Measurements from ENCODE around the gene TTC31.
"Not testable (repeated sequence)": the region's sequence is repeated elsewhere in the genome, so short reads cannot be mapped to it uniquely, and the experiment has no call there.

Gene TTC31

DNA sequence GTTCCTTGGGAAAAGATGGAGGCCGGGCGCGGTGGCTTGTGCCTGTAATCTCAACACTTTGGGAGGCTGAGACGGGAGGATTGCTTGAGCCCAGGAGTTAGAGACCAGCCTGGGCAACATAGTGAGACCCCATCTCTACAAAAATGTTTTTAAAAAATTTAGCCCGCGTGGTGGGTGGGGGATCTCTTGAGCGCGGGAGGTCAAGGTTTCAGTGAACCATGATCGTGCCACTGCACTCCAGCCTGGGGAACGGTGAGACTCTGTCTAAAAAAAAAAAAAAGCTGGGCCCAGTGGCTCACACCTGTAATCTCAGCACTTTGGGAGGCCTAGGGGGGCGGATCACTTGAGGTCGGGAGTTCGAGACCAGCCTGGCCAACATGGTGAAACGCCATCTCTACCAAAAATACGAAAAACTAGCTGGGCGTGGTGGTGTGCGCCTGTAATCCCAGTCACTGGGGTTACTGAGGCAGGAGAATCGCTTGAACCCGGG lies 839 bp downstream of the TTC31 start:
- not testable (repeated sequence) for FAIRE-seq; DNase-seq (ENCODE audit: low spot score)

DNA sequence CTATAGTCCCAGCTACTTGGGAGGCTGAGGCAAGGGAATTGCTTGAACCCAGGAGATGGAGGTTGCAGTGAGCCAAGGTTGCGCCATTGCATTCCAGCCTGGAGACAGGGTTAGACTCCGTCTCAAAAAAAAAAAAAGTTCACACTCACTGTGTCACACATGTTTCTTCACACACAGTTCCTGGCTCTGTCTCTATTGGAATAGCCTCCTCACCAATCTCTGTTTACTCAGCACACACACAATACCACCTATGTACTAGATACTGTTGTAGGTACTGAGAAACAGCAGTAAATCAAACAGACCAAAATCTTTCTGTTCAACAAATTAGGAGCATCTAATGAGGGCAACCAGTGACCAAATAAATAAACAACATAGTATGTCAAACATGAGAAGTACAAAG lies 3.3 kb downstream of the TTC31 start:
- no peak for DNase-seq (ENCODE audit: low spot score)
- FAIRE-seq, result no peak

DNA sequence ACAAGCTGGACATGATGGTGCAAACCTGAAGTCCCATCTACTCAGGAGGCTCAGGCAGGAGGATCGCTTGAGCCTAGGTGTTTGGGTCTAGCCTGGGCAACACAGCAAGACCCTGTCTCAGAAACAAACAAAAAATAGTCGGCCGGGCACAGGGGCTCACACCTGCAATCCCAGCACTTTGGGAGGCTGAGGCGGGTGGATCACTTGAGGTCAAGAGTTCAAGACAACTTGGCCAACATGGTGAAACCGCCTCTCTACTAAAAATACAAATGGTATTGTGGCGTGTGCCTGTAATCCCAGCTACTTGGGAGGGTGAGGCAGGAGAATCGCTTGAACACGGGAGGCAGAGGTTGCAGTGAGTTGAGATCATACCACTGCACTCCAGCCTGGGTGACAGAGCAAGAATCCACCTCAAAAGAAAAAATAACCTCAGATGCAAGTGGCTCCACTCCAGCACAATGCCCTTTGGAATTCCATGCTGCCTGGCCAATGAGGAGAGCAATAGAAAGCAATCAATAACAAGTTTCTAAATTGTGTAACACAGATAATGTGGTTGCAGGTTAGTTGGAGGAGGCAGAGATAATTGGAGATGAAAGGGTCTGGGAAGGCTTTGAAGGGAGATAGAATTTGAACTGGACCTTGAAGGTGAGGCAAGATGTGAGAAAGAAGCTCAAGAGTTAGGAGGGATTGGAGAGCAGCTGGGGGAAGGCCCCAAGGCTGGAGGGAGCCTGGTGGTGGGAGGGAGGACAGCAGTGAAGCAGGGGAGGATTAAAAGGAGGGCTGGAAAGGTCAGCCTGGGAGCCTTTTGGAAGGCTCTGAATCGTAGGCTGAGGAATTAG lies 6.0 kb downstream of the TTC31 start:
- no peak for DNase-seq (ENCODE audit: low spot score)
- no peak for FAIRE-seq

DNA sequence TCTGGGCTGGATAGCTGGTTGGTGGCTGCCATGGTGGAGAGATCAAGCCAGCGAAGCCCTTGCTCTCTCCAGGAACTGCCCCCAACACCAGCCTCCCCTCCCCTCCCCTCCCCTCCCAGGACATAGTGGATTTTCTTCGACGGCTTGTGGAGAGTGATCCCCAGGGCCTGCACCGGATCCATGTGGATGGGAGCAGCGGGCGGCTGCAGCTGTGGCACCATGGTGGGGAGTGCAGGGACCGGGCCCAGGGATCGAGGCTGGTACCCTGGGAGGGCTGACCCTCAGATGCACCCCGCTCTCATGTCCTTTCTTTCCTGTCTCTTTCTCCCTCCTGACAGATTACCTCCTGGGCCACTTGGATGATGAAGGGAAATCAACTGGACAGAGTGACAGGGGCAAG lies 7.0 kb downstream of the TTC31 start:
- FAIRE-seq (no peak), DNase-seq (ENCODE audit: low spot score) (no peak)

DNA sequence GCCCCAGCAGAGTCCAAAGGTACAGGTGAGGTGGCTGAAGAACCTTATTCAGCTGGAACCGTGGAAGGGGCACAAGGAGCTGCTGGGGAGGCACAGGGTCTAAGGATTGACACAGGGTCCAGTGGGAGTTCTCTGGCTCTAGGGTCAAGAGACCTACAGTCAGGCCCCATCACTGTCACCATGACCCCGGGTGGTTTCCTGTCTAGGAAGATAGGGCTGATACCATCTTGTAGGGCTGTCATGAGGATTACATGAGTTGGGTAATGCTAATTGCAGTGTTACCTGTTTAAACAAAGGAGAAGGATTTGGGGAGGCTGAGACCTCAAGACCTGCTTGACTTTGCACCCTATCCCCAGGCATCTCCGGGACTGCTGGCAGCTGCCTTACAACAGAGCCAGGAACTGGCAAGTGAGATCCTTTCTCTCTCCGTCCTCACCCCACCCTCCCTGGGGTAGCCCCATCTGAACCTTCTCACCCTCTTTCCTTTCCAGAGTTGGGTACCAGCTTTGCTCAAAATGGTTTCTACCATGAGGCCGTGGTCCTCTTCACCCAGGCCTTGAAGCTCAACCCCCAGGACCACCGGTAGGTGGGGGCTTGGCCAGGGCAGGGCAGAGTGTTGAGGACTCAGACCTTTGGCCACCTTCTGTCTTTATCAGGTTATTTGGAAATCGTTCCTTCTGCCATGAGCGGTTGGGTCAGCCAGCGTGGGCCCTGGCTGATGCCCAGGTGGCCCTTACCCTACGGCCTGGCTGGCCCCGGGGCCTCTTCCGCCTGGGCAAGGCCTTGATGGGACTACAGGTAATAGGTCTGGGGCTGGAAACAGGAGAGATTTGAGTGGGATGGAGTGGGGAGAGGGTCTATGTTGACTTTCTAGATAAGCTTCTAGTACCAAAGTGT lies 9.0 kb downstream of the TTC31 start:
- no peak for FAIRE-seq
- DNase-seq (ENCODE audit: low spot score), result no peak

DNA sequence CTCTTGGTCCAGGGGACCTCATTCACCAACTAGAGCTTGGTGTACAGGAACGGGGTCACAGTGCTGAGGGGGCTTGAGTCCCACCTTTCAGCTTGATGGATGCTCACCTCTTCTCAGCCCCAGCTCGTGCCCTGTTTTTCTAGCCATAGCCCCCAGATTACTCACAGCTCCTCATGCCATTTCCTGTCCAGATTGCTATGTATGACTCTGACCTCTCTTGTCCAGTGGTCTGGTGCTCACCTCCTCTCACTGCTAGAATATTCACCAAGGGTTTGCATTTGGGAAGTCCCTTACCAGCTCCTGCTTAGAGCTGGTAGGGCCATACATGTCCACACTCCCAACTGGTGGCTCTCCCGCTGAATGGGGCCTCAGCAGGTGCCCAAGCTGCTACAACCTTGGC lies 10.7 kb downstream of the TTC31 start:
- no peak for FAIRE-seq
- DNase-seq (ENCODE audit: low spot score), result no peak

DNA sequence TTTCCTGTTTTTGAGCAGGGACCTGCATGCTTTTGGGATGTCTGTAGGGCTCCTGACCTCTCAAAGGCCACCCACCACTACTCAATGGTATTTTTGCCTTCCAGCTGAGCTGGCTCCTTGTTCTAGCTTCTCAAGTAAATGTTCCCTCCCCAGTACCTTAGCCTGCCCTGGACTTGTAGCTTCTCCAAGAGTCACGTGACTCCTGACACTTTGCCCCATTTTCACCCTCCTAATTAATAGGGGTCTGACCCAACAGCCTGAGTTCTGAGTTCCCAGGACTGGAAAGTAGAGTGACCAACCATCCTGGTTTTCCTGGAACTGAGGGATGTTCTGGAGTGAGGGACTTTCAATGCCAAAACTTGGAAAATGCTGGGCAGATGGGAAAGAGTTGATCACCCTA lies 12.6 kb downstream of the TTC31 start:
- DNase-seq (ENCODE audit: low spot score), result no peak
- FAIRE-seq, result no peak

DNA sequence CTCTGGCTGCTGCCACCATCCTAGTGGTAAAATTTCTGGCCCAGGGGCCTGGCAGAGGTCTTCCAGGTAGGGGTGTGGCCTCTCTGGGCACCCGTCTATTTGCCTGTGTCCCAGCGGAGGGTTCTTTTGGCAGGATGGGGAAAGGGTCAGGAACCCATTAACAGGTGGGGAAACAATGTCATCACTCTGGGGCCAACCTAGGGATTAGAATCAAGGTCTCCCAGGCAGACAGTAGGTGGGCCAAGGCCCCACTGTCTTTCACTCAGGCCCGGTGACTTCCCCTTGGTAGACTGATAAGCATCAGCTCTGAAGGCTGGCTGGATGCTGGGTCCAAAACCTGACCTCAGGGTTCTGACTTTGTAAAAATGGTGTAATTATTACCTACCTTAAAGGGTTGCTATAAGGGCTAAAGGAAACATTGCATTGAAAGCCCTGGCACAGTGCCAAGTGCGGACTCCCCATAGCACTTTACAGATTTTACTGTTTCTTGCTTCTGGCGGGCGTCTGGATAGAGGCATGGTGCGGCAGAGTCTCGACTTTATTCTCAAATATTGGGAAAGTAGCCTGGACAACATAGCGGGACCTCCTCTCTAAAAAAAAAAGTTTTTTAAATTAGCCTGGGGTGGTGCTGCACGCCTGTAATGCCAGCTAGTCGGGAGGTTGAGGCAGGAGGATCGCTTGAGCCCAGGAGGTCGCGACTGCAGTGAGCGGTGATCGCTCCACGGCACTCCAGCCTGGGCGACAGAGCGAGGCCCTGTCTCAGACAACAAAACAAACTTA lies 14.3 kb downstream of the TTC31 start:
- FAIRE-seq (no peak), DNase-seq (ENCODE audit: low spot score) (no peak)

DNA sequence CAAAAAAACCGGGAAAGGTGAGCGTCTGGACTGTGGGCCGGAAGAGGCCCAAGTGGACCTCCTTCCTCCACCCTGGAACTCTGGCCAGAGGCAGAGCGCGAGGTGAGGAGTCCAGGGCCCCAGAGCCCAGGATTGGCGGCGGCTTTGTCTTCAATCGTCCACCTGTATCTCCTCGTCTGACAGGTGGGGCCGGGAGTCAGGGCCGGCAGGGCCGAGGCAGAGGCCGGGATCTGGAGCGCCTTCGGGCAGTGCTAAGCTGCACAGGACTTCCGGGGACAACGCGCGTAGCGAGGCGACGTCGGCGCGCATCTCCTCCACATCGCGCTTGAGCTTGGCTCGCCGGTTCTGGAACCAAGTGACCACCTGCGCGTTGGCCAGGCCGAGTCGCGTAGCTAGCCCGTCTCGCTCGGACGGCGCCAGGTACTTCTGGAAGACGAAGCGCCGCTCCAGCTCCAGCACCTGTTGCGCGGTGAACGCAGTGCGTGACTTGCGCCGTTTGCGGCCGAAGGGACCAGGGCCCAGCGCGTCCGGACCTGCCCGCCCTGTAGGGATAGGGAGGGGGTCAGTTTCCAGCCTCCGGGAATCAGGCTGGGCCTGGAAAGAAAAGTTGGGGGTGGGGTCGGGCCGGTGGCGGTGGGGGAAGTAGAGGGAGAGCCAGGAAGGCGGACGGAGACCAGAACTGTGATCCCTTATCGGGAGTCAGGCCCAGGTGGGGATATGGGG lies 15.1 kb downstream of the TTC31 start:
- no peak for DNase-seq (ENCODE audit: low spot score)
- no peak for FAIRE-seq

DNA sequence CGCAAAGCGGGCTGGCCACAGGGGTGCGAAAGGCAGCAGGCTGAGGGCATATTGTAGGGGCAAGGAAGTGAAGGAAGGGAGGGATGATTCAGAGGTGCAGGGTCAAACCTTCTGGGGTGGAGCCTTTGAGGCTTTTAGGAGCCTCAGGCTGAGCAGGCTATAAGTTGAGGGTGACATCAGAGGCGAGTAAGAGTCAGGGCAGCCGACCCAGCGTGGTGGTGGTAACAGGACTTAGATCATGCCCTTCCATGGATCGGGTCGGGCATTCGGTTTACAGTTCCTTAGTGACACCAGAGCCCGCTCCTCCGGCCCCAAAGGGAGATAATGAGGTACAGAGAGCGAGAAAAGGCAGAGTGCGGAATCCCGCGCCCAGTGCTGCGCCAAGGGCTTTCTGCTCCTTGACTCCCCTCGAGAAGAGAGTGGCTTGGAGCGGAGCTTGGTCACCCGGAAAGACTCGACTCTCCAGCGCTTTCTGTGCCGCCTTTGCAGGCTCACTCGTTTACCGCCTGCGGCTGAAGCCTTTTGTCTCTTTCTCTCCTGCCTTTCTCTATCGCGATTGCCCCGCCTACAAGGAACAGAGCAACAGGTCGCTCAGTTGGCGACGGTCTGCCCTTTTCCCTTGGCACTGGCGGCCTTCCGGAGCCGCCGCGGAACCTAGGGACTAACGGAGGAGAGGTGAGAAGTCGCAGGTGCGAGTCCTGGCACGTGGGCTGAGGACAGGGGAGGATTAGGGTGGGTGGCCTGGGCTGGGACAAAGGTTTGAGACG lies 15.8 kb downstream of the TTC31 start:
- FAIRE-seq, result no peak
- DNase-seq (ENCODE audit: low spot score), result no peak

DNA sequence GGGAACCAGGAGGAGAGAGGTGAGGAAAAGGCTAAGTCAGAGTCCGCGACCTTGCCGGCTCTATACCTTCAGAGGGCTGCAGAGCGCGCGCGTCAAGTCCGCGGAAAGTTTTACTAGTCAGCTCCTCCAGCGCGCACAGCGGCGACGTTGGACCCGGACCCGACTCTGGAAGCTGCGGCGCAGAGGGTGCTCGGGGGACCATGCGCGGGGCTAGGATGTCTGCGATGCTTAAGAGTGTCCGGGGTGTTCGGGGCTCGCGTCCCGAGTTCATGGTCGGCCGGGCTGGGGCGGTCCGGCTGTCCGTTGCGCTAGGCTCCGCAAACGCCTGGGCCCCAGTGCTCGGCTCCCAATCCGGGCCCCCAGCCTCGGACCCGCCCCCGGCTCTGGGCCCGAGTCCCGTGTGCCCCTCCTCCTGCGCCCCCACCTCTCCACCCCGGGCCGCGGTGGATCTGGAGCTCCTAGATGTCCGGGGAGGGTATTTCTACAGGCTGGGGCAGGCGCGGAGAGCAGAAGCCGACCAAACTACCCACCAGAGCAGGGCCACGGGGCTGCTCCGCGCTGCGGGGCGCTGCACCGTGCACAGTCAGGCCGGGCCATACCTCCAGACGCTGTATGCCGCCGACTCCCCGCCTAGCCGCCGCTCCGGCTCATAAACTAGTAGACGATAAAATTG lies 16.5 kb downstream of the TTC31 start, which contains the start of gene LBX2:
Gene LBX2, minus strand, starts transcription at position 337 of the 673 bp plus-strand sequence. Its CDS starts 66 bp downstream, at position 271.
- no peak for DNase-seq (ENCODE audit: low spot score)
- FAIRE-seq, result no peak

DNA sequence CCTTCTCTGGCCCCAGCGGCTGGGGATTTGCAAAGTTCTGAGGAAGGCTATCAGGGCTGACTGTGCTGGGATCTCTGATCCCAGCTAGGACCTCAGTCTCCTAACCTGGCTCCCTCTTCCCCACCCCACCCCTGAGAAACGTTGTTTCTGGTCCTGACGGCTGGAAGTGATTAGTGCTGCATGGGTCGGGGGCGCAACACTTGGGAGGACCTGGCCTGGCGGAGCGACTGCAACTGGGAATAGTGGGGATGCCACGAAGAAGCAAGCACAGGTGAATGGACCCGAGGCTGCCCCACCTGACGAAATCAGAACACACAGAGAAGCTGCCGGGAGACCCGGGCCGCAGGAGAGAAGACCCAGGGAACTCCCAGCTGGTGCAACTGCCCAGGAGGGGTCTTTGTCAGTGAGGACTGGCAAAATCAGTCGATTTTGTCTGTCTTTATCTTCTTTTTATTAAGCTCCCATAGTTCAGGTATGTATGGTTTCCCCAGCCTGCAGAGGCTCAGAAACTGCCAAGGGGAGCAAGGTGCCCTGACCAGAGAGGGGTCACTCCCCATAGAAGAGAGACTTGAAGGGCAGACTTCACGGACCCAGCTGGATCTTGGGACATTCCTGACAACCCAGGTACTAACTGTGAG lies 17.2 kb downstream of the TTC31 start:
- FAIRE-seq (no peak), DNase-seq (ENCODE audit: low spot score) (no peak)

DNA sequence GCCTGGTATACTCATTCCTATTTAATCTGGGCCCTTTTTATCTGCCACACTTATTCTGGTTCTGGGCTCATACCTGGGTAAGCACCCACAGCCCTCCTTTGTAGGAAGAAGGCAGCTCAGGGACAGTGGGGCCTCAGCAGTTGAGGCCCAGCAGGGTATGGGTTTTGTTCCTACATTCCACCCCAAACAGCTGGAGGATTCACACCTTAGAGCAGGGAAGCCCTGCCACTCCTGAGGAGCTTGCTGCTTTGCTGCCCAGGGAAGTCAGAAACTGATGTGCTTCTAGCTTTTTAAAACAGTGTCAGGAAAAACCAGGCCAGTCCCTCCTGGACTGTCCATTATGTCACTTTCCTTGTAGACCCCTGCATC lies 17.7 kb downstream of the TTC31 start:
- DNase-seq (ENCODE audit: low spot score) (no peak), FAIRE-seq (no peak)

DNA sequence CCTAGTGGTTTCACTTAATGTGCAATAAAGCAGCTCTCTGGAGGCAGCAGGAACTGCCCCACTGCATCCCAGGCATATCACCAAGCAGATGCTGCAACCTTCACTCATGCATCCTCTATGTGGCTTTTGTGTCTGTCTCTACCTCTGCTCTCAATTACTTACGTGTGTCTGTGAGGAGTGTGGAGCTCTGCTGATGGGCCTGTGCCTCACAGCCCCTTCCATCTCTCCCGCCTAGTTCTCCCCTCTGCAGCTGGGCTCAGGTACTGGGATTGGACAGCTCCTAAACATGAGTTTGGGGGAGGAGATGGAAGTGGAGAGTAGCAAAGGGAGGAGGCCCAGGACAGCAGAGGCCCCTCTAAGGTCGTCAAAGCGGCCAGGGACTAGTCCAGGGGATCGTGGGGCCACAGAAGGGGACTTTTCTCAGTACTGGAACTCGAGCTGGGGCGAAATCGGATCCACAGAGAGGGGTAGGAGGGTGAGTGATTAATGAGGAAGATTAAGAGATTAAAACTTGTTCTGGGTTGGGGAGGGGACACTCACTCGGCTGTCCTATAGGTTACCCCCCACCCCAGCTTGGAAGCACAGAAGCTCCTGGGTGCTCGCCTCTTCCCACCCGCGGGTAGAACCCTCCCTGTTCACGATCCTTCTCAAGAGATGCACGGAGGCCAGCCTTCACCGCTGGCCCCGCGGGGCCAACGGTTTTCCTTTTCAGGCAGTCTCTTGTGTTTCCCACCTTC lies 18.6 kb downstream of the TTC31 start:
- DNase-seq (ENCODE audit: low spot score), result no peak
- FAIRE-seq, result no peak

DNA sequence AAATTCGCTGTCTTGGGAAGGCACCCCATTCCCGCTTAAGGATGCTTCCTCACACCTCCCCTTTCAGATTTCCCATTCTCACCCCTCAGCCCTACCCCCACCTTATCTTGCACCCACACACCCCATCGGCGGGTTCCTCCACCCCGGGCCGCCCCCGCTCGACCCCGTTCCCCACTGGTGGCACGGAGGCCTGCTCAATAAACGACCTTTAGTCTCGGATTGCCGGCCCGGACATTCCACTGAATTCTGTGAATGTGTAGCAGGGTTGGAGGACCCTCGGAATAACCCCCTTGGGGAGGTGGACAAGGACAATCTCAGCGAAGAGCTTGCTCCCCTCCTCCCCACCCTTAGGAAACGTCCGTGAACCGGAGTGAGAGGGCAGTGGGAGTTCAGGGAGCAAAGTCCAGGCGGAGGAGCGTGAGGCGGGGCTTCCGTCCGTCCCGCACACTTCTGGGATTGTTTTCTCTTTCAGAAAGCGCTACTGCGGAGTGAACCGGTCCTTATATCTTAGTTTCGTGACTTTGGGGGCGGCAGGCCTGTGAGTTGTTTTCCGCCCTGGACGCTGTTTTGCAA lies 19.4 kb downstream of the TTC31 start:
- FAIRE-seq, result no peak
- peak; percentile 9 for DNase-seq (ENCODE audit: low spot score)

DNA sequence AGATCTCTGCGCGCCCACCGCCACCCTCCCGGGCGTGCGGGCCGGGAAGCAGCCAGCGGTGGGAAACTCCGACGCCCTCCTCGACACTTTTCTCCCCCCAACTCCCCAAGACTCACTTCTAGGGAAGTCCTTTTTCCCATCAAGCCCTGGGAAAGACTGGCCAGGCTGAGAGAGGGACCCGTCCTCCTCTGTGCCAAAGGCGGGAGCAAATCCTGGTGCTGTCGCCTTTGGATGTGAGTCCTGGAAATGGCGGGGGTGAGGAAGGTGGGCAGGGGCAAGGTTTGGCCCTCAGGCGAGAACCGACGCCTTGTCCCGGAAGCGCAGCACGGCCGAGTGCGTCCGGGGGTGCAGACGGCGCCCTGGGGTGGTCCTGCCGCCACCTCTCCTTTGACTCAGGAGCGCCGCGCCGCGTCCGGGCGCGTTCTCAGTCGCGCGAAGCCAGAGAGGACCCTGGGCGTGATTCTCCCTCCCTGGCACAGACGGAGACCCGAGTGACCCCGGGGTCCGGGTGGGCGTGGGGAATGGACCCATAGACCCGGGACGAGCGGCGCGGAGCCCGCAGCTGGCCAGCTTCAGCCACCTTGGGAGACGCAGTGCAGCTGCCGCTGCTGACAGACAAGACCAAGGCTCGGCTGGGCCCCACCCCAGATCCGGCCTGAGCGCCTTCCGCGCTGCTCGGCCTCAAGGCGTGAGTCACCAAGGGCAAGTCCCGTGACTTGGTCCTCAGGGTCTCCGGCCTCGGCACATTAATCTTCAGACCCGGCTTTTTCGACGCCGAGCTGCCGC lies 20.0 kb downstream of the TTC31 start:
- no peak for FAIRE-seq

More for the DNA sequence above, 20.0 kb downstream of the TTC31 start:
- peak; percentile 68 for DNase-seq (ENCODE audit: low spot score)
